HepG2 (cell line): Measurements from ENCODE around the gene WDR35. TPM values are rescaled to one million over a fixed set of nuclear protein-coding genes. Genes with fewer than 3 reads are reported as not detected.

Source experiments
- ARHGAP35 ChIP-seq: sonication (generic); formaldehyde crosslinking; IDR thresholded peaks from 2 replicates; pipeline ENCODE4 v1.9.0; 2022; ENCODE audit warnings: mild to moderate bottlenecking, inconsistent platforms, moderate library complexity, missing genetic modification reagents, borderline replicate concordance
- ARID2 ChIP-seq: sonication (generic); formaldehyde crosslinking; IDR thresholded peaks from 2 replicates; pipeline ENCODE4 v1.8.1; 2022; ENCODE audit warnings: mild to moderate bottlenecking, missing genetic modification reagents, borderline replicate concordance
- CCDC6 ChIP-seq: sonication (generic); formaldehyde crosslinking; IDR thresholded peaks from 2 replicates; pipeline ENCODE4 v1.8.1; 2022; ENCODE audit warnings: mild to moderate bottlenecking, missing genetic modification reagents, moderate library complexity
- FLYWCH1 ChIP-seq: sonication (generic); formaldehyde crosslinking; IDR thresholded peaks from 2 replicates; pipeline ENCODE4 v1.8.1; 2023; ENCODE audit warnings: mild to moderate bottlenecking, missing genetic modification reagents
- MIER3 ChIP-seq: IDR thresholded peaks from 2 replicates; pipeline ENCODE4 v1.6.1; 2016; ENCODE audit warnings: missing compliant biosample characterization, borderline replicate concordance
- NFE2L1 ChIP-seq: sonication (generic); formaldehyde crosslinking; IDR thresholded peaks from 2 replicates; pipeline ENCODE4 v1.4.0; 2020; ENCODE audit warnings: missing genetic modification reagents, mild to moderate bottlenecking, borderline replicate concordance
- SALL1 ChIP-seq: sonication (generic); formaldehyde crosslinking; IDR thresholded peaks from 2 replicates; pipeline ENCODE4 v1.8.0; 2022; ENCODE audit warnings: mild to moderate bottlenecking, missing genetic modification reagents
- SNRNP70 ChIP-seq: fragments of 200-400 bp; formaldehyde crosslinking; IDR thresholded peaks from 2 replicates; pipeline ENCODE4 v1.6.1; 2017; ENCODE audit warnings: mild to moderate bottlenecking, low read depth, low read length, moderate library complexity
- WIZ ChIP-seq: sonication (generic); formaldehyde crosslinking; IDR thresholded peaks from 2 replicates; pipeline ENCODE4 v1.5.1; 2020; ENCODE audit warnings: mild to moderate bottlenecking, missing genetic modification reagents
- ZMAT3 ChIP-seq: sonication (generic); formaldehyde crosslinking; conservative IDR thresholded peaks from 2 replicates; pipeline ENCODE4 v1.7.0; 2021; ENCODE audit warnings: missing genetic modification reagents
- ZNF101 ChIP-seq: sonication (generic); formaldehyde crosslinking; IDR thresholded peaks from 2 replicates; pipeline ENCODE4 v1.4.0; 2020; ENCODE audit warnings: mild to moderate bottlenecking, low read depth, missing genetic modification reagents, borderline replicate concordance
- ZNF180 ChIP-seq: sonication (generic); formaldehyde crosslinking; IDR thresholded peaks from 2 replicates; pipeline ENCODE4 v1.4.0; 2020; ENCODE audit warnings: low read depth, missing genetic modification reagents, borderline replicate concordance
- ZNF232 ChIP-seq: sonication (generic); formaldehyde crosslinking; IDR thresholded peaks from 2 replicates; pipeline ENCODE4 v1.4.0; 2020; ENCODE audit warnings: missing genetic modification reagents, borderline replicate concordance
- ZNF607 ChIP-seq: sonication (generic); formaldehyde crosslinking; IDR thresholded peaks from 2 replicates; pipeline ENCODE4 v1.5.1; 2020; ENCODE audit warnings: missing genetic modification reagents, mild to moderate bottlenecking, borderline replicate concordance
- ZNF761 ChIP-seq: sonication (generic); formaldehyde crosslinking; conservative IDR thresholded peaks from 2 replicates; pipeline ENCODE4 v1.4.0; 2020; ENCODE audit warnings: mild to moderate bottlenecking, missing genetic modification reagents
- ZNF839 ChIP-seq: sonication (generic); formaldehyde crosslinking; IDR thresholded peaks from 2 replicates; pipeline ENCODE4 v1.4.0; 2020; ENCODE audit warnings: missing genetic modification reagents, mild to moderate bottlenecking, borderline replicate concordance
- ZNF841 ChIP-seq: sonication (generic); formaldehyde crosslinking; IDR thresholded peaks from 2 replicates; pipeline ENCODE4 v1.8.1; 2023; ENCODE audit warnings: missing genetic modification reagents, borderline replicate concordance
- ZSCAN22 ChIP-seq: sonication (generic); formaldehyde crosslinking; IDR thresholded peaks from 2 replicates; pipeline ENCODE4 v1.4.0; 2020; ENCODE audit warnings: mild to moderate bottlenecking, missing genetic modification reagents
- polyA plus RNA-seq, 8 experiments: library from polyadenylated mRNA; depleted of rRNA in 3 of 8; stranded (reverse) in 7 of 8; unstranded in 1 of 8; fragments of >200 nt; fragmentation: Illumina TruSeq in 4 of 8; extraction: Trizol in 4 of 8; gene quantifications; 2 replicates each; pipeline versions ENCODE4 v1.2.1 to v1.2.3, GENCODE V29; 2011 to 2016; ENCODE audit warnings: low read depth in 4 of 8, missing spikeins in 1 of 8, mixed read lengths in 1 of 8; ENCODE audit not compliant: insufficient read depth in 1 of 8
- total RNA-seq, 5 experiments: library from RNA; depleted of rRNA; stranded (reverse); fragments of >200 nt; fragmentation: Illumina TruSeq; extraction: Trizol; gene quantifications; 2 replicates each; pipeline ENCODE4 v1.2.3, GENCODE V29; 2016; ENCODE audit warnings: low read depth in 1 of 5
- TF ChIP-seq, protein P1 (sequence below): sonication (generic); formaldehyde crosslinking; IDR thresholded peaks from 2 replicates; pipeline ENCODE4 v1.4.0; 2020; ENCODE audit warnings: mild to moderate bottlenecking, missing genetic modification reagents, borderline replicate concordance
- TF ChIP-seq, protein P2 (sequence below): sonication (generic); formaldehyde crosslinking; conservative IDR thresholded peaks from 2 replicates; pipeline ENCODE4 v1.8.0; 2022; ENCODE audit warnings: missing genetic modification reagents
- TF ChIP-seq, protein P3 (sequence below): IDR thresholded peaks from 2 replicates; pipeline ENCODE4 v1.6.1; 2016; ENCODE audit warnings: mild to moderate bottlenecking, missing biosample characterization, missing genetic modification reagents

Gene WDR35
- total and polyA plus RNA-seq, 2 of the 13 experiments (the other 11 are each of a cell fraction or from before 2014, with no cell fraction given) = 11.1 to 19.6 TPM

DNA sequence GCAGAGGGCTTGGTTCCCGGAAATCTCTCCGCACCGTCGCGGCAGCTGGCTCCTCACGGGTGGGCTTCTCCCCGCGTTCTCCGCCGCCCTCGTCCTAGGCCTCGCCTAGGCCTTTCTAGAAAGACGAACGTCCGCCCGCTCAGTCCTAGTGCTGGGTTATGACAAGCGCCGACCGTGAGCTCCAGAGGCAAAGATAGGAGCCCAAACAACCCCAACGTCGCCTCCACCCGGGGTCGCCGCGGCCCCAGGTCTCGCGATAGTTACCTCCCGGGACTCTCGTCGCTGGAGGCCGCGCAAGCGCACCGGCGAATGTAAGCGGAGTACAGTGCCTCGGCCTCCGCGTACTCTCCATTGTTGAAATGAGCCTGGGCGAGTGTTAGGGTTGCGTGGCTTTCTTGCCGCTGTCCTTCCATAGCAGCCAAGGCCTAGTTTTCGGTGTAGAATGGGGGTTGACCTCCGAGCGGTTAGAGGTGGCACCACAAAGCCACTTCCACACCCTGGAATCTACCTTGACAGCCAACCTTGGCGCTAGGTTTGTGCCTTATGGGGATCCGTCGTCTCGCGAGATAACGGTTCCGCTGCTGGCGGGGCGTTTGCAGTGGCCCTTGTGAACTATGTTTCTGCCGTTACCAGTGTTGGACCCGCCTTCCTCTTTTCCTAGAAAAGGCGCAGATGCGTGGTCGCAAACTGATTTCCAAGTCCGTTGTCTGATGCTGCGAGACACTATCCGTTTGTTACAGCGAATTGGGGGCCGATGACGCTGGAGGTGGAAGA, 88.3 kb downstream of the WDR35 start, which contains the start of gene TTC32 (continued):
- TF ChIP-seq, protein P1, sequence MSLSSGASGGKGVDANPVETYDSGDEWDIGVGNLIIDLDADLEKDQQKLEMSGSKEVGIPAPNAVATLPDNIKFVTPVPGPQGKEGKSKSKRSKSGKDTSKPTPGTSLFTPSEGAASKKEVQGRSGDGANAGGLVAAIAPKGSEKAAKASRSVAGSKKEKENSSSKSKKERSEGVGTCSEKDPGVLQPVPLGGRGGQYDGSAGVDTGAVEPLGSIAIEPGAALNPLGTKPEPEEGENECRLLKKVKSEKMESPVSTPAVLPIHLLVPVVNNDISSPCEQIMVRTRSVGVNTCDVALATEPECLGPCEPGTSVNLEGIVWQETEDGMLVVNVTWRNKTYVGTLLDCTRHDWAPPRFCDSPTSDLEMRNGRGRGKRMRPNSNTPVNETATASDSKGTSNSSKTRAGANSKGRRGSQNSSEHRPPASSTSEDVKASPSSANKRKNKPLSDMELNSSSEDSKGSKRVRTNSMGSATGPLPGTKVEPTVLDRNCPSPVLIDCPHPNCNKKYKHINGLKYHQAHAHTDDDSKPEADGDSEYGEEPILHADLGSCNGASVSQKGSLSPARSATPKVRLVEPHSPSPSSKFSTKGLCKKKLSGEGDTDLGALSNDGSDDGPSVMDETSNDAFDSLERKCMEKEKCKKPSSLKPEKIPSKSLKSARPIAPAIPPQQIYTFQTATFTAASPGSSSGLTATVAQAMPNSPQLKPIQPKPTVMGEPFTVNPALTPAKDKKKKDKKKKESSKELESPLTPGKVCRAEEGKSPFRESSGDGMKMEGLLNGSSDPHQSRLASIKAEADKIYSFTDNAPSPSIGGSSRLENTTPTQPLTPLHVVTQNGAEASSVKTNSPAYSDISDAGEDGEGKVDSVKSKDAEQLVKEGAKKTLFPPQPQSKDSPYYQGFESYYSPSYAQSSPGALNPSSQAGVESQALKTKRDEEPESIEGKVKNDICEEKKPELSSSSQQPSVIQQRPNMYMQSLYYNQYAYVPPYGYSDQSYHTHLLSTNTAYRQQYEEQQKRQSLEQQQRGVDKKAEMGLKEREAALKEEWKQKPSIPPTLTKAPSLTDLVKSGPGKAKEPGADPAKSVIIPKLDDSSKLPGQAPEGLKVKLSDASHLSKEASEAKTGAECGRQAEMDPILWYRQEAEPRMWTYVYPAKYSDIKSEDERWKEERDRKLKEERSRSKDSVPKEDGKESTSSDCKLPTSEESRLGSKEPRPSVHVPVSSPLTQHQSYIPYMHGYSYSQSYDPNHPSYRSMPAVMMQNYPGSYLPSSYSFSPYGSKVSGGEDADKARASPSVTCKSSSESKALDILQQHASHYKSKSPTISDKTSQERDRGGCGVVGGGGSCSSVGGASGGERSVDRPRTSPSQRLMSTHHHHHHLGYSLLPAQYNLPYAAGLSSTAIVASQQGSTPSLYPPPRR (CRISPR knock-in tag) = no peak; the same call in 1 of the 2 replicates
- TF ChIP-seq ZNF180 (CRISPR knock-in tag) (peak; percentile 85; the same call in 1 of the 2 replicates), CCDC6 (CRISPR knock-in tag) (peak; percentile 98), ZNF607 (CRISPR knock-in tag) (peak; percentile 91), NFE2L1 (CRISPR knock-in tag) (no peak; the same call in 1 of the 2 replicates), ZNF839 (CRISPR knock-in tag) (no peak; the same call in 1 of the 2 replicates), SALL1 (CRISPR knock-in tag) (peak; percentile 94), ZMAT3 (peak; percentile 64; the same call in 1 of the 2 replicates), ARHGAP35 (CRISPR knock-in tag) (peak; percentile 87), ZNF761 (CRISPR knock-in tag) (0 out of 2 replicates have a peak, but pooled peaks have one; percentile 60), FLYWCH1 (CRISPR knock-in tag) (no peak; the same call in 1 of the 2 replicates), WIZ (CRISPR knock-in tag) (peak; percentile 81; the same call in 1 of the 2 replicates), ZSCAN22 (CRISPR knock-in tag) (peak; percentile 40; the same call in 1 of the 2 replicates), SNRNP70 (no peak), ZNF232 (CRISPR knock-in tag) (peak; percentile 90), ZNF101 (CRISPR knock-in tag) (0 out of 2 replicates have a peak, but pooled peaks have one; percentile 5), MIER3 (CRISPR knock-in tag) (peak; percentile 96; the same call in 1 of the 2 replicates), ZNF841 (CRISPR knock-in tag) (no peak), ARID2 (no peak)
- TF ChIP-seq, protein P2, sequence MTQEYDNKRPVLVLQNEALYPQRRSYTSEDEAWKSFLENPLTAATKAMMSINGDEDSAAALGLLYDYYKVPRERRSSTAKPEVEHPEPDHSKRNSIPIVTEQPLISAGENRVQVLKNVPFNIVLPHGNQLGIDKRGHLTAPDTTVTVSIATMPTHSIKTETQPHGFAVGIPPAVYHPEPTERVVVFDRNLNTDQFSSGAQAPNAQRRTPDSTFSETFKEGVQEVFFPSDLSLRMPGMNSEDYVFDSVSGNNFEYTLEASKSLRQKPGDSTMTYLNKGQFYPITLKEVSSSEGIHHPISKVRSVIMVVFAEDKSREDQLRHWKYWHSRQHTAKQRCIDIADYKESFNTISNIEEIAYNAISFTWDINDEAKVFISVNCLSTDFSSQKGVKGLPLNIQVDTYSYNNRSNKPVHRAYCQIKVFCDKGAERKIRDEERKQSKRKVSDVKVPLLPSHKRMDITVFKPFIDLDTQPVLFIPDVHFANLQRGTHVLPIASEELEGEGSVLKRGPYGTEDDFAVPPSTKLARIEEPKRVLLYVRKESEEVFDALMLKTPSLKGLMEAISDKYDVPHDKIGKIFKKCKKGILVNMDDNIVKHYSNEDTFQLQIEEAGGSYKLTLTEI (CRISPR knock-in tag) = no peak
- TF ChIP-seq, protein P3, sequence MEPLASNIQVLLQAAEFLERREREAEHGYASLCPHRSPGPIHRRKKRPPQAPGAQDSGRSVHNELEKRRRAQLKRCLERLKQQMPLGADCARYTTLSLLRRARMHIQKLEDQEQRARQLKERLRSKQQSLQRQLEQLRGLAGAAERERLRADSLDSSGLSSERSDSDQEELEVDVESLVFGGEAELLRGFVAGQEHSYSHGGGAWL (CRISPR knock-in tag) = peak; percentile 73; the same call in 1 of the 2 replicates
